ENCODE data around the gene ALG1L2. TPM values are rescaled to one million over a fixed set of nuclear protein-coding genes. Genes with fewer than 3 reads are reported as not detected.
"Not testable (repeated sequence)": the region's sequence is repeated elsewhere in the genome, so short reads cannot be mapped to it uniquely, and the experiment has no call there.

ALG1L2 gene
- total RNA-seq, 8 experiments from 2014 or later: 0.22 to 3.1 (median 1.2) TPM; not detected in 2

DNA sequence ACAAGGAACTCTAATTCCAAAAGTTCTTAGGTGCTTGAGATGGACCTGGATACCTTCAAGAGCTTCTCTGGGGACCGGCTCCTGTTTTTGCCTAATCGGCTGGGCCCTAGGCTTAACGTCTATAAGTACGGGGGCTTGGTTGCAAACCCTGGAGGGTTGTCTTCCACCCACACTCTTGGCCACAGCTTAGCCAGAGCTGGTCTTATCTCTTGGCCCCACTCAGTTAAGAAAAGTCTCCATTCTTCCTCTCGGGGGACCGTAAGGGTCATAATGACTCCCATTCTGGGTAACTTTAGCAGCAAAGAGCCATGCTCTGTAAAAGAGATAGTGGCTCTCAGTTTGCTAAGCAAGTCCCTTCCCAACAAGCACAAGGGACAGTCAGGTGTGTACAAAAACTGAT, 64.8 kb downstream of the ALG1L2 start:
- H3K4me3 ChIP-seq; H3K27ac ChIP-seq; in situ Hi-C loops (cut with MboI; ENCODE audit: low pct_unique_long_range_greater_than_20kb in 2 of 9, low sequenced_read_pairs in 9 of 9, unreplicated experiment in 9 of 9); H3K4me1 ChIP-seq (replicated peaks in 1 of 2); ATAC-seq (replicated peaks in 6 of 8): not testable (repeated sequence)
- WGBS, 10 experiments: 71% methylated on average over 4 of the region's 6 CpGs; no CpG with 5 or more reads in 9 of the 10 experiments

Other genes with a start within 250 kb of the ALG1L2 start
- 10 to 100 TPM; 20.0 to 53.2 (median 33.8) TPM for gene TMCC1, start 188.1 kb upstream of the ALG1L2 start, total RNA-seq
- gene TRH, start 107.1 kb upstream of the ALG1L2 start, total RNA-seq: 10 to 100 TPM in 1 of 8 experiments, 1 to 10 TPM in 4, under 1 TPM in 3; 0.31 to 57.2 (median 2.3) TPM